Measurements from ENCODE around the gene HMCN2. TPM values are rescaled to one million over a fixed set of nuclear protein-coding genes. Genes with fewer than 3 reads are reported as not detected.

The HMCN2 gene
- total and polyA plus RNA-seq, 2 experiments from 2014 or later = not detected

GRCh38 chr9:130443456-130443801 lies 177.9 kb downstream of the HMCN2 start:
- no peaks in the 10 kb centered on the region for H3K27me3 ChIP-seq (replicated peaks; ENCODE audit: insufficient read depth)
- TF ChIP-seq EZH2 (IDR thresholded peaks at IDR 0.05; ENCODE audit: insufficient read depth, poor library complexity, severe bottlenecking) = no peak
- TF ChIP-seq EZH2phosphoT487 (IDR thresholded peaks at IDR 0.05; ENCODE audit: insufficient read depth, low read depth) = no peak
- no peak overlapping the region for H3K4me3 ChIP-seq
- H3K4me1 ChIP-seq (ENCODE audit: insufficient read depth) = peaks cover 26% of the 10 kb centered on the region
- peaks cover 14% of the 10 kb centered on the region for H3F3A ChIP-seq (ENCODE audit: insufficient read depth)
- peaks cover 13% of the 10 kb centered on the region for H3K79me2 ChIP-seq (ENCODE audit: insufficient read depth)
- no peak overlapping the region for H2AFZ ChIP-seq
- H3K9me2 ChIP-seq (ENCODE audit: insufficient read depth) = no peaks in the 10 kb centered on the region
- H4K20me1 ChIP-seq (ENCODE audit: insufficient read depth) = no peaks in the 10 kb centered on the region
- in situ Hi-C loops (cut with MboI) = no loop called here
- no peak for DNase-seq
- H3K9me3 ChIP-seq (ENCODE audit: low read depth) = peaks cover 5% of the 10 kb centered on the region
- no peak overlapping the region for H3K9ac ChIP-seq
- H3K36me3 ChIP-seq (ENCODE audit: low read depth) = no peaks in the 10 kb centered on the region
- no peak overlapping the region for H3K4me2 ChIP-seq (ENCODE audit: unreplicated experiment)
- H3K27ac ChIP-seq = no peak overlapping the region
- 60 to 61% methylated on average over 6 of the region's 6 CpGs for WGBS, 2 experiments (ENCODE audit: low coverage in 1 of 2, low lambda C conversion rate in 2 of 2, missing lambda C conversion rate in 2 of 2)

DNA sequence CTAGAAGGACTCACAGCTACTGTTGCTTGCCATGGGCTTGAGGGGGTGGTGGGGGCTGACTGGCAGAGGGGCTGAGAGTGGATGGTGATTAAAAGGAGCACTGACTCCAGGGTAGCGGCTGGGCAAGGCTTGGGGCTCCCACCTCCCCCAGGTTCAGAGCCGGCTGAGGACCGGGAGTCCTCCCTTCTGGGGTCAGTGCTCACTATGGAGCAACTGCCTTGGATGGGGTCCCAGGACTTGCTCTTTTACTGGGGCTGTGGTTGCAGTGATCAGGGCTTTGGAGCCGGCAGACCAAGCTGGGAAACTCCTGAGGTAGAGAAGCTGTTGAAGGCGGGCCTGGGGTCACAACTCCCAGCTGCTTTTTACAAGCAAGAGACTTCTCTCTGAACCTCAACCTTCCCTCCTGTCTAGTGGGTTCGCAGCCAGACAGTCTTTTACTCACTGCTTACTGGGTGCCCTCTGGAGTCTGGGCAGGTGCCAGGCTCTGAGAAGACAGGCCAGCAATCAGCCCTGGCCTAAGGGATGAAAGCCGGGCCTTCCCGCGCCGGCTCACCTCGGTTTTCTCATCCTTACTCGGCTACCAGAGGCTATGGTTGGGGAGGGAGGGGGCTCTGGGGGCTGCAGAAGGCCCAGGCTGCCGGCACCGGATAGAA lies 178.4 kb downstream of the HMCN2 start:
- Histone ChIP-seq H3K9me3 (ENCODE audit: low read depth) (peaks cover 5% of the 10 kb centered on the region), H3K27ac (no peak overlapping the region)

GRCh38 chr9:130444565-130445221 lies 179.1 kb downstream of the HMCN2 start, which contains the start of gene ASS1:
TSS of gene ASS1 (plus strand) at chr9:130444961. CDS start at chr9:130452229, 7,268 bp downstream.
- Histone ChIP-seq H3K4me1 (ENCODE audit: insufficient read depth) (peaks cover 28% of the 10 kb centered on the region), H3K27ac (peak within 1 kb of the TSS; percentile 98), H3F3A (ENCODE audit: insufficient read depth) (peaks cover 14% of the 10 kb centered on the region), H3K9me3 (ENCODE audit: low read depth) (peaks cover 5% of the 10 kb centered on the region), H3K4me2 (ENCODE audit: unreplicated experiment) (peak within 1 kb of the TSS; percentile 82), H3K36me3 (ENCODE audit: low read depth) (no peaks in the 10 kb centered on the region), H3K9me2 (ENCODE audit: insufficient read depth) (no peaks in the 10 kb centered on the region), H4K20me1 (ENCODE audit: insufficient read depth) (no peaks in the 10 kb centered on the region), H3K9ac (peak within 1 kb of the TSS; percentile 93), H3K79me2 (ENCODE audit: insufficient read depth) (peaks cover 26% of the 10 kb centered on the region), H2AFZ (peak within 1 kb of the TSS; percentile 89), H3K27me3 (replicated peaks; ENCODE audit: insufficient read depth) (no peaks in the 10 kb centered on the region), H3K4me3 (peak within 1 kb of the TSS; percentile 82)
- peak; percentile 70 for DNase-seq
- in situ Hi-C loops (cut with MboI) = no loop called here
- TF ChIP-seq EZH2 (IDR thresholded peaks at IDR 0.05; ENCODE audit: insufficient read depth, poor library complexity, severe bottlenecking) (no peak), EZH2phosphoT487 (IDR thresholded peaks at IDR 0.05; ENCODE audit: insufficient read depth, low read depth) (no peak)
- 2 to 3% methylated on average over 24 to 41 of the region's 66 CpGs for WGBS, 2 experiments (ENCODE audit: low coverage in 1 of 2, low lambda C conversion rate in 2 of 2, missing lambda C conversion rate in 2 of 2)

More for the DNA sequence above, 178.4 kb downstream of the HMCN2 start:
- Histone ChIP-seq H2AFZ (peak overlapping the region; percentile 89), H3K79me2 (ENCODE audit: insufficient read depth) (peaks cover 19% of the 10 kb centered on the region), H3K9me2 (ENCODE audit: insufficient read depth) (no peaks in the 10 kb centered on the region), H3K9ac (peak overlapping the region; percentile 93; the same call in 1 of the 2 replicates), H3F3A (ENCODE audit: insufficient read depth) (peaks cover 14% of the 10 kb centered on the region), H3K4me3 (peak overlapping the region; percentile 82; the same call in 1 of the 2 replicates), H3K4me2 (ENCODE audit: unreplicated experiment) (peak overlapping the region; percentile 82), H4K20me1 (ENCODE audit: insufficient read depth) (no peaks in the 10 kb centered on the region), H3K27me3 (replicated peaks; ENCODE audit: insufficient read depth) (no peaks in the 10 kb centered on the region), H3K36me3 (ENCODE audit: low read depth) (no peaks in the 10 kb centered on the region), H3K4me1 (ENCODE audit: insufficient read depth) (peaks cover 28% of the 10 kb centered on the region)
- peak; percentile 50 for DNase-seq
- in situ Hi-C loops (cut with MboI) = no loop called here
- WGBS, 2 experiments (ENCODE audit: low coverage in 1 of 2, low lambda C conversion rate in 2 of 2, missing lambda C conversion rate in 2 of 2) = 49 to 51% methylated on average over 14 of the region's 14 CpGs
- no peak for TF ChIP-seq EZH2phosphoT487 (IDR thresholded peaks at IDR 0.05; ENCODE audit: insufficient read depth, low read depth)
- no peak for TF ChIP-seq EZH2 (IDR thresholded peaks at IDR 0.05; ENCODE audit: insufficient read depth, poor library complexity, severe bottlenecking)

DNA sequence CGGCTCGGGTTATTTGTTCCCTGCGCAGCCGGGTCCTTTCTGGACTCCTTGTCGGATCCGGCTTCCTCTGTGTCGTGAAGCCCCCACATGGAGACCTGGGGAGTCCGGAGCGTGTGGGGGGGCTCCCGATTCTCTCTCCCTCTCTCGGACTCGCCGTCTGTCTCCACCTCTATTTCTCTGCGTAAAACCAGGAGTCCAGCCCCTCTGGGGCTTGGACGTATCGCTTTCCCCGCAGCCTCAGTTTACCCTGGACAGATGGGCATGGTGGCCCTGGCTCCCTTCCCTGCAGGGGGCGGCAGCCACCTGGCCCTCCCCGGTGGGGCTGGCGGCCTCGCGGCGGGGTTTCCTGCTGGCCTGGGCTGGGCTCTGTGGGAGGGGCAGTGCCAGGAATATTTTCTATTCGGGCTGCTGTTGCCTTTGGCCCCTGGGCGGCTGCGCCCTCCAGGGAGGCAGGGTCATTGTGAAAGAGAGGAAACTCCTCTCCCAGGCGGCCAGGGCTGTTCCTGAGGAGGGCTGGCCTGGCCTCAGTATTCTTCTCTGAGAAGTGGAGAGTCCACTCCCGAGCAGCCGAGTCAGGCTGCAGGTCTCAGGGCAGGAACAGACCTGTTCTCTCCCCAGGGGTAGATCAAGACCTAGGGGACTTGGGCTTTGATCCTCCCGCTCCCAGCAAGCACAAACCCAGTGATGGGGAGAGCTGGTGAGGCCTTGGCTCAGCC lies 179.9 kb downstream of the HMCN2 start:
- peak overlapping the region; percentile 82 for H3K4me2 ChIP-seq (ENCODE audit: unreplicated experiment)

More for the DNA sequence above, 179.9 kb downstream of the HMCN2 start:
- in situ Hi-C loops (cut with MboI) = no loop called here
- no peak for TF ChIP-seq EZH2phosphoT487 (IDR thresholded peaks at IDR 0.05; ENCODE audit: insufficient read depth, low read depth)
- Histone ChIP-seq H2AFZ (peak overlapping the region; percentile 89), H3K36me3 (ENCODE audit: low read depth) (no peaks in the 10 kb centered on the region), H3K9ac (peak overlapping the region; percentile 93), H4K20me1 (ENCODE audit: insufficient read depth) (no peaks in the 10 kb centered on the region), H3K4me3 (peak overlapping the region; percentile 82), H3K4me1 (ENCODE audit: insufficient read depth) (peaks cover 28% of the 10 kb centered on the region), H3K9me2 (ENCODE audit: insufficient read depth) (no peaks in the 10 kb centered on the region), H3K27ac (peak overlapping the region; percentile 98), H3K79me2 (ENCODE audit: insufficient read depth) (peaks cover 26% of the 10 kb centered on the region), H3F3A (ENCODE audit: insufficient read depth) (peaks cover 14% of the 10 kb centered on the region), H3K9me3 (ENCODE audit: low read depth) (peaks cover 5% of the 10 kb centered on the region), H3K27me3 (replicated peaks; ENCODE audit: insufficient read depth) (no peaks in the 10 kb centered on the region)
- peak; percentile 83 for DNase-seq
- WGBS, 2 experiments (ENCODE audit: low coverage in 1 of 2, low lambda C conversion rate in 2 of 2, missing lambda C conversion rate in 2 of 2) = 4% methylated on average over 24 to 30 of the region's 30 CpGs

Data from GM23248 (cell line).